Measurements from ENCODE around the gene TYW1. TPM values are rescaled to one million over a fixed set of nuclear protein-coding genes. Genes with fewer than 3 reads are reported as not detected.
"Not testable (repeated sequence)": the region's sequence is repeated elsewhere in the genome, so short reads cannot be mapped to it uniquely, and the experiment has no call there.

Gene TYW1
- total and polyA plus RNA-seq, 2 of the 4 experiments (the other 2 are of a cell fraction) = 10.7 to 23.7 TPM

DNA sequence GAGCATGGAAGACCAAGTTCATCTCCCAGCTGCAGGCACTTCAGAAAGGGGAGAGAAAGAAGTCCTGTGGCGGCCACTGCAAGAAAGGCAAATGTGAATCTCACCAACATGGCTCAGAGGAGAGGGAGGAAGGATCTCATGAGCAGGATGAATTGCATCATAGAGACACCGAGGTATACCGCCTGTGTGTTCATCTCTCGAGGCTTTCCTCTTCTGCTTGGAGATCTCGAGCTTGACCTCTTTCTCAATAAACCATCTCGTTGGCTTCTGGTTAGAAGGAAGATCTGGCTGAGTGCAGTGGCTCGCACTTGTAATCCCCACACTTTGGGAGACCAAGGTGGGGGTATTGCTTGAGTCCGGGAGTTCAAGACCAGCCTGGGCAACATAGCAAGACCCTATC lies 21.3 kb downstream of the TYW1 start:
- H3K9me3 ChIP-seq (ENCODE audit: control insufficient read depth, insufficient read depth, low read length); H2AK9ac ChIP-seq (replicated peaks; ENCODE audit: low read depth, low read length, poor library complexity); H3K4me3 ChIP-seq (ENCODE audit: insufficient read depth, low read depth, low read length); H2BK15ac ChIP-seq (ENCODE audit: low read depth, low read length); H3K9ac ChIP-seq (ENCODE audit: low read depth, low read length); H3K4me2 ChIP-seq (ENCODE audit: low read depth, low read length); H4K8ac ChIP-seq (ENCODE audit: low read depth in 2 of 2, low read length in 2 of 2); H3K27ac ChIP-seq (ENCODE audit: insufficient read depth, low read length); H2BK5ac ChIP-seq (ENCODE audit: low read depth, low read length, poor library complexity, severe bottlenecking); DNase-seq; H4K91ac ChIP-seq (ENCODE audit: insufficient read depth, low read depth, low read length); H3K79me1 ChIP-seq (ENCODE audit: low read depth in 1 of 2, low read length in 2 of 2); H3K14ac ChIP-seq (replicated peaks; ENCODE audit: low read depth, low read length); H3K4me1 ChIP-seq (ENCODE audit: control insufficient read depth, insufficient read depth, low read length); intact Hi-C loops (cut with micrococcal nuclease); H3K4ac ChIP-seq (ENCODE audit: low read depth, low read length); H2BK20ac ChIP-seq (ENCODE audit: low read depth, low read length); H3K56ac ChIP-seq (ENCODE audit: extremely low read depth, insufficient read depth, low read length); H2AFZ ChIP-seq (replicated peaks; ENCODE audit: low read length, poor library complexity); H3K18ac ChIP-seq (ENCODE audit: low read depth, low read length); CTCF ChIA-PET; H2BK120ac ChIP-seq (ENCODE audit: low read depth, low read length); ATAC-seq (ENCODE audit: low read depth); in situ Hi-C loops (cut with MboI; ENCODE audit: low sequenced_read_pairs); dilution Hi-C loops (cut with HindIII; ENCODE audit: low sequenced_read_pairs, unreplicated experiment); H4K5ac ChIP-seq (ENCODE audit: low read depth, low read length); H3K23ac ChIP-seq (ENCODE audit: low read depth, low read length); BruUV-seq (replicated peaks); H3K27me3 ChIP-seq (ENCODE audit: control insufficient read depth, insufficient read depth, low read length); POLR2A ChIA-PET (ENCODE audit: unreplicated experiment); H3K9me1 ChIP-seq (ENCODE audit: insufficient read depth, low read length); H2AK5ac ChIP-seq (ENCODE audit: low read depth, low read length); H4K20me1 ChIP-seq (ENCODE audit: insufficient read depth, low read length): not testable (repeated sequence)
- peaks cover 26% of the 10 kb centered on the region for H3K36me3 ChIP-seq (ENCODE audit: control insufficient read depth, insufficient read depth, low read length)
- WGBS, 2 experiments (ENCODE audit: extremely low coverage in 2 of 2, insufficient read length in 1 of 2) = 92% methylated on average over 2 of the region's 8 CpGs; no CpG with 5 or more reads in 1 of the 2 experiments
